ENCODE results near the gene GRIFIN.

Gene GRIFIN

DNA sequence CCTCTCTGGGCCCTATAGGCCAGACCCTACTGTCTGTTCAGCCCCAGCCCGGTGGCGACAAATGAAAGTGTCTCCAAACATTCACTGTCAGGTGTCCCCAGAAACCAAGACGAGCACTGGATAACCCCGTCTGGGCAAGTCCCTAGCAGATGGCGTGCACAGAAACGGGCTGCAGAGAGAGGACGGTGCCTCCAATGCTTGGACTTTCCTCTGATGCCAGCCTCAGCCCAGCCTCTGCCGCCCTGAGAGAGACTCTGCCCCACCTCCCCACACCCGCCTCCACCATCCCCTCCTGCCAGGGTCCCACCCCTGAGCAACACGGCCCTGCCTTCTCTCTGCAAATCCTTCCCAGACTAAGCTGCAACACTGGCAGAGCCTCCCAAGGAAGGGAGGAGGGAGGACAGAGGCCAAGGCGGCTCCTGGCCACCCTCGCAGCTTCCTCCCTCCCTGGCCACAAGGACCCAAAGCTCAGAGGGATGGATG lies 36.0 kb upstream of the GRIFIN start:
- DNase-seq: no peak

DNA sequence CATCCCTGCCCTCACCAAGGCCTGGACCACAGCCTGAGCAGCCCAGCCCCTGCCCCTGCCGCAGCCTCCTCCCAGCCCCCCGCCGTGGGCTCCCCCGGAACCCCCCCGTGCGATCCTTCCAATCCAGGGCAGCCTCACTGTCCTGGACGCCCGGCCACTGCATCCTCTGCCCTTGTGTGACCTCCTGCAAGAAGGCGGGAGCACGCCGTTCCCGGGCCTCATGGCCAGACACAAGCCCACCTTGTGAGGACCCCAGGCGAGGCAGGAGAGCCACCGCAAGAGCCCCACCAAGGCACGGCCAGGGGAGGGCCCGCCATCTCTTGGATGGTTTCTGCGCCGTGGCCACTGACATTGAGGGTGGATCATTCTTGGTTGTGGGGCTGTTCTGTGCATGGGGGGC lies 35.6 kb upstream of the GRIFIN start:
- DNase-seq: no peak

DNA sequence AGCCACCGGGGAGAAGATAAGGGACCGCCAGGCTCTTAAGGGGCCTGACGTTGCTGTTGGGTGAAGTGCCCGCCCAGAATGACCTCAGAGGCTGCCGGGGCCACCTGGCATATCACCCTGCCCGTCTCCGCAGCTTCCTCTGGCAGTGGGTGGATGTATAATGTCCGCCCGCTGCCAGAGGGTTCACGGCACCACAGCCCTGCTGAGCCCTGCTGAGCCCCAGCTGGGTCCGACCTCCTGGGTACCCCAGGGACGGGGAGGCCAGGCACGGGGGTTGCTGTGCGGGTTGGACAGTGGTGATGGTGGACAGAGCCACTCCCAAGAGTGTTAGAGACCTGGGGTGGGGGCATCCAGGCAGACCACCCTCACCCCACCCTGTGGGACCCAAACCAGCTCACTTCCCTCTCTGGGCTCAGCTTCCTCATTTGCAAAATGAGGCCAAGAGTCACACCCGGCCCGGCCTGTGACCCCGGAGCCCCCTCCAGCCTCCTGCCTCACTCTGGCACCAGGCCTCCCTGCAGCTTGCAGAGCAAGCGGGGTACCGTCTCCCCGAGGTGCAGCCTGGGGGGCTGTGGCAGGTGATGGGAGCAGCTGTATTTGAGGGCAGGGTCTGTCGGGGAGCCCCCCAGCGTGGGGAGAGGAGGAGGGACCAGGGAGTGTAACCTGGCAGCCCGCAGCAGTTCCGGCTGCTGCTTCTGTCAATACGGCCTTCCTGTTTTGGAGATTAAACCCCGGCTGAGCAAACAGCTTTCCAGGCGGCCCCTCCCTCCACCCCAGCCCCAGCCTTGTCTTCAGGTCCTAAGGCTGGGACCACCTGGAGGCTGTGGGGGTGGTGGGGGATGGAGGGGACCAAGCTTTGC lies 34.9 kb upstream of the GRIFIN start:
- DNase-seq: peak; percentile 62 to 72

DNA sequence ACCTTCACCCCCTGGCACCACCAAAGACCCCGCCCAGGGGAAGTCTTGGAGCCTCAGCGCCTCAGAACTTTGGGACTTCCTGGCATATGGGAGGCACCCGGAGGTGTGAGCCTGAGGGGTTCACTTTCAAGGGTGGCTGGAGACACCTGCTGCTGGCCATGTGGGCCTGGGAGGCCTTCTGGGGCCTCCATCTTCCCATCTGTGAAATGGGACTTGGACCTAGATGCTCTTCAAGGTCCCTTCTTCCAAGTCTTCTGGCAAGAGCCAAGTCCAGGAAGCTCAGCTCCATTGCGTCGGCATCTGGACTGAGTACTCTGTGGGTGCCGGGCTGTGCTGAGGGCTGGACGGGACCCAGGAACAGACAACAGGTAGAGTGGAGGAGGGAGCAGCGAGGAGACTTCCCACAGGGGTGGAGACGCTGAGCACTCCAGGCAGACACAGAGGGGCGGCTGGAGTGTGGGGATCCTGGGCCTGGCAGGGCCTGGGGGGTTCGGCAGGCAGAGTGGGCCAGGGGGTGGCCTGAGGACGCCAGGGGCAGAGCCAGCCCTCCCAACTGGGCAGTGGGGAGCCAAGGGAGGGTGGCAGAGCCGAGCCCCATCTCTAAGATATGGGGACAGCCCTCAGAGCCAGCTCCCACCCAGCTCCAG lies 34.1 kb upstream of the GRIFIN start:
- no peak for DNase-seq

DNA sequence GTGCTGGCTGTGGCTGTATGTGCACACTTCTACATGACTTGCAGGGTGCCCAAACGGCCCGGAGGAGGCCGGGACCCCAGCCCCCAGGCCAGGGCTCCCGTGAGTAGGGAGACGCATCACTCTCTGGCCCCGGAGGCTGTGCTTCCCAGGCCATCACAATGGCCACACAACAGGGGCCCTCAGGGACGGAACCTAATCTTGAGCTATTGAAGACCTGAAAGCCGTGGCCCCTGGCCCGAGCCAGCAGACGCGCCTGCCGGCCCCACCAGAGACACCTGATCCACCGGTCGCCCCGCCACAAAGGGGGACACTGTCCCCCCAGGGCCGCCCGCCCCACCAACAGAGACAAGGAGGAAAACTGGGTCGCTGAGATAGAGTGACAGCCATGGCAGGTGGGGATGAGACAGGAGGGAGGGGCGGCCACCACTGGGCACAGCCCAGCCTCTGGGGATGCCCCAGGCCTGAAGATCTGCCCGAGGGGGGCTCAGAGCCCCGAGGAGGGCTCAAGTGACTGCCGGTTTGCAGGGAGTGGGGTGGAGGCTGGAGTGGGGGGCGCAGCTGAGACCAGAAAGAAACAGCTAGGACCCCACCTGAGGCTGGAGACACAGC lies 33.2 kb upstream of the GRIFIN start:
- DNase-seq: no peak

DNA sequence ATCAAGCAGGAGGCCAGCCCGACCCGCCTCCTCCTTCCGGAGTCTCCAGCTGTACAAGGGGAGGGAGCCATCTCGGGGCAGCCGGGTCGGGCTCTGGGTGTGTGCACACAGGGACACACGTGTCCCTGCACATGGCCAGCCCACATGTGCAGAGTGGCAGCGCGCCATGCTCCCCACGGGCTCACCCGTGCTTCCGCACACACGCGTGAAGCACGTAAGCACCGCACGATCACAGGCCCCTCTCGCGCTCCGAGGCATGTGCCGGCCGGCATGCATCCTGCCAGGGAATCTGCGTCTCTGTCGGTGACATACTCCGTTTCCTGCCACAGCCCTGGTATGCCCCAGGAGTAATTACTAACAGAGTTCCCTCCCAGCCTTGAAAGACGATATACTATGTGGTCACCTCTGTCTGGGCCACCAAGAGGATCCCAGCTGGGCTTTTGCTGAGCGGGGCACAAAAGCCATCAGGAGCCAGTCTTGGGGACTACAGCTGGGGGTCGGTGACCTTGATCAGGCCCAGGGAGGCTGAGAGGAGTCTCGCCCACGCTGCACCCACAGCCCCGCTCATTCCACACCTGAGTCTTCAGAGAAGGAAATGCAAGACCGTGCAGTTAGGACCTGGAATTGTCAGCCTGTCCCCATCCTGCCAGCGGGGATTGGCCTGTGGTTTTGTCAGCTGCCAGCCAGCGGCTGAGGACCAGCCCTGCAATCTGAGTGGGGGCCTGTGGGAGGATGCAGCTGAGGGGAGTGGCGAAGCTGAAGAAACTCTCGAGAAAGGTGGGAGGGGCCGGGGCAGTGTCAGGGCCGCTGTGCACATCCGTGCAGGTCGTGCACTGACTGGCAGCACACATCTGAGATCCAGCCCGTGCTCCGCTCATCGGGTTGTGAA lies 32.4 kb upstream of the GRIFIN start:
- DNase-seq: peak in 1 of 2 donors; percentile 80

DNA sequence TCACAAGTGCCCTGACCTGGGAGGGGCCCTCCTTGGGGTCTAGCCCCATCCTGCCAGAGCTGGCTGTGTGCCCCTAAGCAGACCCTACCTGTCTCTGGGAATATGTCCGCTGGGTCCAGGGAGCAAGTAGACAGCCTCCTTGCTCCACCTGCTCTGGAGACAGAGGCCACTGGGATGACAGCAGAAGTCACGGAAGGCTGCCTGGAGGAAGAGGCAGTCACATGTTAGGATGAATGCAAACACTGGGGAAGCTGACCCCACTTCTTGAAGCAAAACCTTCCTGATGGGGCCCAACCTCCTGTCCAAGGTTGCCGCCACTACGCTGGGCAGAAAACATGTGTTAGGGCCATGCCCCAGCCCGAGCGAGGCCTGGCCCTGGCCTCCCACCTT lies 31.7 kb upstream of the GRIFIN start:
- no peak for DNase-seq

DNA sequence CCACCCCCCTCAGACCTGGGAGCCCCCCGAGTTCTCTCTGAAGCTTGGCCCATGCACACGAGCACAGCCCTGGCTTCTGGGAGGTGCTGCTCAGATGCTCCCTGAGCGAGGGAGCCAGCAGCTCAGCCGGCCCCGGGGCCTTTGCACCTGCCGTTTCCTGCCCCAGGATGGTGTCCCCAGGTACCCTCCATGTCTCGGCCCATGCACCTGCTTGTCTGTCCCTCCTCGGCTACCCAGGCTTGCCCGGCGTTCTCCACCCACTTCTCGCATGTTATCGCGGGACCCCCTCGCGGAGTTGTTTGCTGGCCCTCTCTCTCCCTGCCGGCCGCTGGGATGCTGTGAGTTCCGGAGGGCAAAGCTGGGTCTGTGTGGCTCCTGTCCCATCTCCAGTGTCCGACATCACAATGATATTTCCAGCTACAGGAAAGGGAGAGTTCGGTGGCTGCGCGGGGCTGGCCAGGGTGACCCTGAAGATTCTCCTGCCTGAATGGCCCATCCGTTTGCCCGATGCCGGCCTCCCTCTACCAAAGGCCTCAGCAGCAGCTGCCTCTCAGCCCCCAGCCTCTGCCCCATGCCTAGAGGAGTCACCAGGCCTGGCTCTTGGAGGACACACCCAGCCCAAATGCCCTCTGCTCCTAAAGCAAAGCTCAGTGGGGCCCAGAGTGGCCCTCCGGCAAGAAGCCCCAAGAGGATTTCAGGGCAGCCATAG lies 31.2 kb upstream of the GRIFIN start:
- no peak for DNase-seq

DNA sequence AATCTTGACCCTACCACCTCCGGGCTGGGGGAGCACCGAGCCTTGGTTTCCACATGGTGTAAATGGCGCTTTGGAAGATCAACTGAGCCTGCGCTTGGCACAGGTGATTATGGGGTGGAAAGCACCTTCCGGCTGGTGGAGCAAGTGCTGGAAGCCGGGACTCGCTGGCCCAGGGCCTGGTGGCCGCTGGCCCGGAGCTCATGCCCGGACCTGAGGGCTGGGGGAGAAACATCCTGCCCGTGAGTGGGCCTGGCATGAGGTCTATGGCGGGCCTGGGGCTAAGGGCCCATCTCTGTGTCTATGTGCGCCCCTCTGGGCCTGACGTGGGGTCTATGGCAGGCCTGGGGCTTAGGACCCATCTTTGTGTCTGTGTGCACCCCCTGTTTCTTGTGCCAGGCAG lies 29.2 kb upstream of the GRIFIN start:
- DNase-seq: no peak

DNA sequence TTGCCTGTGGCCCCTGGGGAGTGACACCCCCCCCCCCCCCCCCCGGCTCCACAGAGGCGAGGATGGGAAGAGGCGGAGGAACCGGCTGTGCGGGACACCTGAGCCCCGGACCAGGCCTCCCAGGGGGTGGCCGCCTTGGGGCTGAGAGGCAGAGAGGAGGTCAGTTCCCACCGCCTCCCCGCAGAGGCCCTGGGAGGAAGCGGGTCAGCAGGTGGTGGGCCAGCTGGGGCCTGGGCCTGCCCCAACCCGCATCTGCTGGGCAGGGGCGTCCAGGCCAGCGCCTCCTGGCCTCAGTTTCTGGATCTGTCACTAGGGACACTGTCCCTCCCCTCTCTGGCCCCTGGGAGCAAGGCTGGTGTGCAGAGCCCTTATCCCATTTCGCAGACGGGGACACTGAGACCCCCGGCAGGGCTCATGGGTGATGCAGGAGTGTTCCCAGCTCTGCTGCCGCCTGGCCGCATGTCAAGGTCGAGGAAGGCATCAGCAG lies 28.7 kb upstream of the GRIFIN start:
- DNase-seq: no peak

DNA sequence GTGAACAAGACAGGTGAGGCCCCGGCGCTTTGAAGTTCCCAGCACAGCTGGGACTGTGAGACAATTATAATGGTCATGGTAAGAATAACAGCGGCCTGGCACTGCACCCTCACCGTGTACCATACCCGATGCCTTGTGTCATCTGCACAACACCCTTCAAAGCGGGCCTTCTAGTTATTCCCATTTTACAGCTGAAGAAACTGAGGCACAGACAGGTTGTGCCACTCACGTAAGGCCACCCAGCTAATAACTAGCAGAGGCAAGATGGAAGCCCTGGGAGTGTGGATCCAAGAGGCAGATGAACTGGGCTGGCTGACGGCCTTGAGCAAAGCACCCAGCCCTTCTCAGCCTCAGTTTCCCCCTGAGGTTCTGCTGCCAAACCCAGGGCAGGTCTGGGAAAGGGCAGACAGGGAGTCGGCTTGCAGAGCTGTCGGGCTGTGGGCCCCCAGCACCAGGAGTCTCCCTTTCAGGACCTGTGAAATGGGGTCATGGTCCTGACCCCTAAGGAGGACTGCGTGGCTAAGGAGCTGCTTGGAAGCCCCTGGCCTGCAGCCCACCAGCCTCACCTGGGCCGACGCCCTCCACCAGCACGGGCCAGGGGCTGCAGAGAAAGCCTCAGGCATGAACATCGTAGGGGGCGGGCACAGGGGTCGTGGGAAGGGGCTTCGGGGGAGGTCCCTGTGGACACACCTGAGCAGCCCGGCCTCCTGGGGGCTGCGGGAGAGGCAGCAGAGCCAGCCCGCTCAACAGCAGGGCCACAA lies 28.1 kb upstream of the GRIFIN start:
- DNase-seq: no peak

DNA sequence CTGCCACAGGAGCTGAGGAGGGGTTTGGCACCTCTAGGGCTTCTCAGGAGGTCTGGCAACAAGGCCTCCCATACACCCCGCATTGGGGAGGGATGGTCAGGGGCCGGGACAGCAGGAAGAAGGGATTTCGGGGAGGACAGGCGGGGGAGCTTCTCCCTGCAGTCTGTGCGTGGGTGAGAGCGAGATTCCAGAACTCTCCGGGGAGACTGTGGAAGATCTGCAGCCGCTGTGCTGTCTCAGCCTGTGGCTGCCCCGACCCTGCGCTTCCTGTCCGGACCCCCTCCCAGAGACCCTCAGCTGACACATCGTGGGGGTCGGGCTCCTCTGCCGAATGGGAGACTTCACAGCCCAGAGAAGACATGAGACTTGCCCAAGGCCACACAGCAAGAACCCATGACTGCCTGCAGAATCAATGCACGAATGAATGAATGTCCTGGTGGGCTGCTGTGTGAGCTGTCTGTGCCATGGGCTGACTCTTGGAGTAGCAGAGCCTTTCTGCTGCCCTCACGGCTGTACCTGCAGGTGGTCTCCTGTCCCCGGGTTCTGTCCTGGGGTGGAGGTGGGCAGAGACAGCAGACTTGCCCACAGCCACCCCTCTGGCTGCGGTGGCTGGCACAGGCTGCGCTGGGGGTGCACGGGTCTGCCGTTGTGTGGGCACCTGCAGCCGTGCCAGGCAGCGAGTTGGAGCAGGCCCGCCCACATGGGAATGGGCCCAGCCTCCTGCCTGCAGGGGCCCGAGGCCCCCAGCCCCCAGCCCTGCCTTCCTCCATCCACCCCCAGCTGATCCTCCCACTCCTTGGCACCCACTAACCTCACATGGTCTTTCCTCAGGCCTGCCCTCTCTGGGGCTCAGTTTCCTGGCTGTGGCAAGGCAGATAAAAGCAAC lies 27.1 kb upstream of the GRIFIN start:
- DNase-seq: no peak

DNA sequence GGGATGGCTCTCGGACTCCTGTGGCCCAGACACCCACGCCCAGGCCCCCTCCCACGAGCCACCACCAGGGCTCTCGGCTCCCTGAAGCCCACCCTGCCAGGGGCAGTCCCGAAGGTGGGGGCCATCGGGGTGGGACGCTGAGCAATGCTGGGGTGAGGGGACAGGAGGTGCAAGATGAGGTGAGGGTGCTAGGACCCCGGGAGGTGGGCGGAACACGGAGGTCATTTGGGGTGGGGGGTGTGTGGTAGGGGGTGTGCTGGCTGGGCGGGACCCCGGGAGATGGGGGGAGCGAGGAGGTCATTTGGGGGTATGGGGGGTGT lies 26.4 kb upstream of the GRIFIN start:
- no peak for DNase-seq

DNA sequence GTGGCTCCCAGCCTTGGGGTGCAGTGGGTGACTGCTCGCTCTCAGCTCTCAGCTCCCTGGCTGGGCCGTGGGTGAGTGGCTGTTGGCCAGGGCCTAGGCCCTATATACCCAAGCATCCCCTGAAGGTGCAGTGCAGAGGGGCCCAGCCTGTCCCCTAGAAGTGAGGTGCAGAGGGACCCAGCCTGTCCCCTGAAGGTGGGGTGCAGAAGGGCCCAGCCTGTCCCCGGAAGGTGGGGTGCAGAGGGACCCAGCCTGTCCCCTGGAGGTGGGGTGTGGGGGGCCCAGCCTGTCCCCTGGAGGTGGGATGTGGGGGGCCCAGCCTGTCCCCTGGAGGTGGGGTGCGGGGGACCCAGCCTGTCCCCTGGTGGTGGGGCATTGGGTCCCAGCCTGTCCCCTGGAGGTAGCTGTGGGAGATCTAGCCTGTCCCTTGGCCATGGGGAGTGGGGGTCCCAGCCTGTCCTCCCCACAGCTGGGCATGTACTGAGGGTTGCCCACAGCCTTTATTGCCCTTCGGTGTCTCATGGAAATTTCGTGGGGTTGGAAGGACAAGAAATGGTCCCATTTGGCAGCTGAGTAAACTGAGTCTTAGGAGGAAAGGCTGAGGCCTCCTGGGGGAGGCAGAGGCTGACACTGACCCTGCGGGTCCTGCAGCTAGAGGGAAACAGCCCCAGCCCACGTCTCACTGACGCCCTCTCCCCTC lies 25.9 kb upstream of the GRIFIN start:
- DNase-seq: no peak

DNA sequence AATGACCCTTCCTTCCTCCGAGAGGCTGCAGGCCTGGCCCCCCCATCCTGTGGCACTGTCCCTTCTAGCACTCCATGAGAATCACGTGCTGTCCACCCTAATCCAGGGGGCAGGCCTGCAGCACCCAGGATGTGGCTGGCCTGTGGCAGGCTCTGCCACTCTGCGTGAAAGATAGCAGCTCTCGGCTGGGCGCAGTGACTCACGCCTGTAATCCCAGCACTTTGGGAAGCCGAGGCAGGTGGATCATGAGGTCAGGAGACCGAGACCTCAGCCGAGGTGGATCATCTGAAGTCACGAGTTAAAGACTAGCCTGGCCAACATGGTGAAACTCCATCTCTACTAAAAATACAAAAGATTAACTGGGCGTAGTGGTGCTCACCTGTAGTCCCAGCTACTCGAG lies 24.5 kb upstream of the GRIFIN start:
- no peak for DNase-seq

DNA sequence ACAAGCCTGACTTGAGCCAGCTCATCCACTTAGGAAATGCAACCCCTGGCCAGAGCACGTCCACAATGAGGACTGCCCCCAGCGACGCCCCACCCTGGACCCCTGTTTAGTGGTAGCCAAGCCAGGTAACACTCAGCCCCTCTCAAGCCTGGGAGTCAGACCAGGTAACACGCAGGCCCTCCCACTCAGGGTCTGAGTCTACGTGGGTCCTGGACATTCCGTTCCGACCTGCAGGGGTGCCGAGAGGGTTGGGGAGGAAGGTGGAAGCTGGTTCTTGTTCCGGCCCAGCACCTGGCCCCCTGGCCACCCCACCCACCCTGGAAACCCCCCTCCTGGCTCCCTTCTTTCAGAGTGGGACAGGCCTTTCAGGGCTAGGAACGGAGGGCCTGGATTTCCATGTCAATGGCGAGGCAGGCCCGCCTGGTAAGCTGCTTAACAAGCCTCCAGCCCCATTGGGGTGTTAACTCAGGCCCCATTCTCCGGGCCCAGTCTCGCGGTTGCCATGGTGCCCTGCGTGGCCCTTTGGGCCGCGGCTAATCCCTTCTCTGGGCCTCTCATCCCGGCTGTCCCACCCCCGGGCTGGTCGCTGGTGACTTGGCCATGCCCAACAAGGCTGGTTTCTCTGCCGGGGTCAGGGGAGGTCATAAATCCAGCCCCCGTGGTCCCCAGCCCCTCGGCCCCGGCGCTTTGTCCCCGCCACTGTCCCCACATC lies 23.7 kb upstream of the GRIFIN start:
- no peak for DNase-seq

DNA sequence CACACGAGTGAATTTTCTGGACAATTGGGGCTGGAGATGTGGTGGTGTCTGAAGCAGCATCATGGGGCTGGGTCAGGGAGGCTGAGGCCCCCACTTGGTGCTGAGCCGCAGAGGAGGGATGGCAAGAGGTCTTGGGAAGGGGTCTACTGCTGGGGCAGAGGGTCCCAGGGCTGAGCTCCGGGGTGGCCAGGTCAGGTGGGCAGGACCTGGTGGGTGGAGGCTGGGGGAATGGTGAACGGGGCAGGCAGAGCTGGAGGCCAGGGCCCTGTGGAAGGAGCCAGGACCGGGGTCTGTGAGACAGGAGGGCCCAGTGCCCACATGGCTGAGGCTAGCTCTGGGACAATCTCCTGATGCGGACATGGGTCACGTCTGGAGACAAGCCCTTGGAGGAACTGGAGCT lies 23.0 kb upstream of the GRIFIN start:
- DNase-seq: no peak

DNA sequence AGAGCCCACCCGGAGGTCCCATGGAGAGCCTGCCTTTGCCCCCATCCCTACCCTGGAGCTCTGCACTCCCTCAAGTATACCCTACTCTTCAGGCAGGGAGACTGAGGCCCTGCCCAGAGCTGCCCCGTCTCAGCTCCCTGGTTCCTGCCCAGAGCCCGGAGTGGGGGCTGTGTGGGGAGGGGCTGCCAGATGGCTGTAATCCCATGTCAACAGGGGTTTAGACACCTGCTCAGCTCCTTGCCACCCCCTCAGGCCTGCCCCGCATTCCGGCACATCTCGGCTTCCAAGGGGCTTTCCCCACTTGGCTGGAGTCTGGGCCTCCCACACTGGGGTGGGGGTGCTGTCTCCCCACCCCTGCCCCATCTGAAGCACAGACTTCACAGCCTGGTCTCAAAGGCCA lies 22.5 kb upstream of the GRIFIN start:
- DNase-seq: no peak

Measured in bone marrow (tissue), 2 donors.